OCI-LY3 (cell line): ENCODE results near the gene TMEM86B.

Experiments
- H2AFZ ChIP-seq: fragments of 200-600, 300-600 bp; shearing (Covaris generic); 2 replicates; pipeline ENCODE4 v1.6.0; 2014; ENCODE audit warnings: antibody characterized with exemption, low read depth, low read length
- H3K27ac ChIP-seq: fragments of 200-600, 300-600 bp; sonication (generic); 2 replicates; pipeline ENCODE4 v1.5.1; 2014; ENCODE audit warnings: mild to moderate bottlenecking, low read length, moderate library complexity, mixed read lengths
- H3K27me3 ChIP-seq: fragments of 200-600, 300-600 bp; sonication (generic); 2 replicates; pipeline ENCODE4 v1.6.1; 2014; ENCODE audit warnings: low read depth, low read length, mixed read lengths
- H3K36me3 ChIP-seq: fragments of 200-600, 300-600 bp; sonication (generic); replicated peaks from 2 replicates; pipeline ENCODE3; 2014; ENCODE audit warnings: low read depth, low read length, mixed read lengths
- H3K4me1 ChIP-seq: fragments of 300-600, 200-600 bp; sonication (generic); 2 replicates; pipeline ENCODE4 v1.6.1; 2014; ENCODE audit warnings: low read length, mixed read lengths
- H3K4me2 ChIP-seq: fragments of 200-600, 300-600 bp; sonication (generic); 2 replicates; pipeline ENCODE4 v1.6.1; 2014; ENCODE audit warnings: low read length, mixed read lengths
- H3K4me3 ChIP-seq: fragments of 300-600, 200-600 bp; sonication (generic); 2 replicates; pipeline ENCODE4 v1.5.1; 2014; ENCODE audit warnings: antibody characterized with exemption, mild to moderate bottlenecking, low read length, moderate library complexity
- H3K79me2 ChIP-seq: fragments of 300-600, 200-600 bp; shearing (Covaris generic); 2 replicates; pipeline ENCODE4 v1.6.1; 2014; ENCODE audit warnings: mild to moderate bottlenecking, low read length, mixed read lengths
- H3K9ac ChIP-seq: fragments of 300-600, 200-600 bp; shearing (Covaris generic); 2 replicates; pipeline ENCODE4 v1.6.0; 2014; ENCODE audit warnings: mild to moderate bottlenecking, low read length, moderate library complexity
- H3K9me3 ChIP-seq: fragments of 200-600, 300-600 bp; shearing (Covaris generic); 2 replicates; pipeline ENCODE4 v1.6.1; 2014; ENCODE audit warnings: low read length, mixed read lengths; ENCODE audit not compliant: insufficient read depth
- H4K20me1 ChIP-seq: fragments of 200-600, 300-600 bp; sonication (generic); 2 replicates; pipeline ENCODE4 v1.6.1; 2016; ENCODE audit warnings: low read length, mixed read lengths; ENCODE audit not compliant: insufficient read depth
- CTCF ChIP-seq: fragments of 200-600, 300-600 bp; sonication (generic); IDR thresholded peaks from 2 replicates; pipeline ENCODE4 v1.5.1; 2014; ENCODE audit warnings: antibody characterized with exemption, low read length, low read depth
- EZH2phosphoT487 ChIP-seq: fragments of 200-600 bp; shearing (Covaris generic); IDR thresholded peaks from 2 replicates; pipeline ENCODE4 v1.6.1; 2018; ENCODE audit warnings: antibody characterized with exemption, mixed run types, low read depth

The TMEM86B gene

GRCh38 chr19:55255618-55256423 is 27.3 kb upstream of the TMEM86B start:
- TF ChIP-seq EZH2phosphoT487 (no peak), CTCF (no peak)
- H3K4me3 ChIP-seq: peak overlapping the region; percentile 97
- peaks cover 59% of the 10 kb centered on the region for H3K4me1 ChIP-seq
- no peak overlapping the region for H2AFZ ChIP-seq
- H4K20me1 ChIP-seq: peaks cover 49% of the 10 kb centered on the region
- peak overlapping the region; percentile 99 for H3K9ac ChIP-seq
- peaks cover 88% of the 10 kb centered on the region for H3K79me2 ChIP-seq
- H3K36me3 ChIP-seq: peaks cover 56% of the 10 kb centered on the region
- H3K27me3 ChIP-seq: no peaks in the 10 kb centered on the region
- peak overlapping the region; percentile 100 for H3K4me2 ChIP-seq
- H3K9me3 ChIP-seq: no peaks in the 10 kb centered on the region
- peak overlapping the region; percentile 99 for H3K27ac ChIP-seq

GRCh38 chr19:55254625-55254977 is 26.0 kb upstream of the TMEM86B start:
- peak overlapping the region; percentile 100 for H3K4me2 ChIP-seq

GRCh38 chr19:55253842-55254624 is 25.5 kb upstream of the TMEM86B start:
- Histone ChIP-seq H3K4me3 (peak overlapping the region; percentile 97), H3K27ac (peak overlapping the region; percentile 99), H2AFZ (no peak overlapping the region)

More at GRCh38 chr19:55254625-55254977, 26.0 kb upstream of the TMEM86B start:
- H3K9me3 ChIP-seq: no peaks in the 10 kb centered on the region
- H3K4me3 ChIP-seq: peak overlapping the region; percentile 97
- TF ChIP-seq CTCF: no peak
- TF ChIP-seq EZH2phosphoT487: no peak
- peaks cover 66% of the 10 kb centered on the region for H3K36me3 ChIP-seq
- H3K9ac ChIP-seq: peak overlapping the region; percentile 99
- peaks cover 51% of the 10 kb centered on the region for H3K4me1 ChIP-seq
- H3K27ac ChIP-seq: peak overlapping the region; percentile 99
- no peaks in the 10 kb centered on the region for H3K27me3 ChIP-seq
- peaks cover 96% of the 10 kb centered on the region for H3K79me2 ChIP-seq
- peaks cover 62% of the 10 kb centered on the region for H4K20me1 ChIP-seq
- H2AFZ ChIP-seq: no peak overlapping the region

More at GRCh38 chr19:55253842-55254624, 25.5 kb upstream of the TMEM86B start:
- Histone ChIP-seq H3K79me2 (peaks cover 98% of the 10 kb centered on the region), H3K9me3 (no peaks in the 10 kb centered on the region), H3K36me3 (peaks cover 66% of the 10 kb centered on the region), H3K9ac (peak overlapping the region; percentile 99), H4K20me1 (peaks cover 67% of the 10 kb centered on the region), H3K4me1 (peaks cover 49% of the 10 kb centered on the region), H3K4me2 (peak overlapping the region; percentile 100), H3K27me3 (no peaks in the 10 kb centered on the region)
- no peak for TF ChIP-seq EZH2phosphoT487
- TF ChIP-seq CTCF: peak; percentile 14; the same call in 1 of the 2 replicates
